OCI-LY1 (cell line): ENCODE measurements around the gene MRGPRF.

Source experiments
- H2AFZ ChIP-seq: fragments of 200-600 bp; sonication (generic), shearing (Covaris generic); 2 replicates; pipeline ENCODE4 v1.6.0; 2014; ENCODE audit warnings: antibody characterized with exemption, mild to moderate bottlenecking, low read length
- H3F3A ChIP-seq: fragments of 200-600 bp; sonication (generic), shearing (Covaris generic); 2 replicates; pipeline ENCODE4 v1.6.0; 2014; ENCODE audit warnings: mild to moderate bottlenecking, antibody characterized with exemption, low read length, moderate library complexity; ENCODE audit not compliant: insufficient read depth
- H3K27ac ChIP-seq: fragments of 200-600 bp; sonication (generic); 2 replicates; pipeline ENCODE4 v1.5.1; 2014; ENCODE audit warnings: low read length, mixed run types, mild to moderate bottlenecking, low read depth; ENCODE audit not compliant: poor library complexity, severe bottlenecking
- H3K27me3 ChIP-seq: fragments of 200-600 bp; sonication (generic); 2 replicates; pipeline ENCODE4 v1.6.0; 2014; ENCODE audit warnings: antibody characterized with exemption, mild to moderate bottlenecking, low read length, moderate library complexity; ENCODE audit not compliant: insufficient read depth
- H3K36me3 ChIP-seq: fragments of 200-600 bp; sonication (generic); 2 replicates; pipeline ENCODE4 v1.6.1; 2014; ENCODE audit warnings: mild to moderate bottlenecking, antibody characterized with exemption, low read length, moderate library complexity, mixed read lengths; ENCODE audit not compliant: insufficient read depth
- H3K4me1 ChIP-seq: fragments of 200-600 bp; sonication (generic); 2 replicates; pipeline ENCODE4 v1.5.1; 2014; ENCODE audit warnings: mild to moderate bottlenecking, low read length, moderate library complexity; ENCODE audit not compliant: insufficient read depth, severe bottlenecking
- H3K4me2 ChIP-seq: fragments of 200-600 bp; sonication (generic), shearing (Covaris generic); 2 replicates; pipeline ENCODE4 v1.6.1; 2014; ENCODE audit warnings: low read length
- H3K4me3 ChIP-seq: fragments of 200-600 bp; sonication (generic); 2 replicates; pipeline ENCODE4 v1.5.1; 2014; ENCODE audit warnings: low read length, low read depth, mild to moderate bottlenecking, mixed read lengths; ENCODE audit not compliant: poor library complexity, severe bottlenecking
- H3K79me2 ChIP-seq: fragments of 200-600 bp; shearing (Covaris generic); 2 replicates; pipeline ENCODE4 v1.6.1; 2016; ENCODE audit warnings: mixed run types, low read length, mixed read lengths; ENCODE audit not compliant: insufficient read depth
- H3K9ac ChIP-seq: fragments of 200-600 bp; sonication (generic), shearing (Covaris generic); 2 replicates; pipeline ENCODE4 v1.6.1; 2014; ENCODE audit warnings: mild to moderate bottlenecking, low read length, mixed read lengths
- H3K9me2 ChIP-seq: fragments of 200-600 bp; sonication (generic), shearing (Covaris generic); 2 replicates; pipeline ENCODE4 v1.6.1; 2014; ENCODE audit warnings: low read depth, mild to moderate bottlenecking, low read length, mixed read lengths
- H3K9me3 ChIP-seq: fragments of 200-600 bp; shearing (Covaris generic); 2 replicates; pipeline ENCODE4 v1.6.1; 2014; ENCODE audit warnings: low read length, mixed read lengths
- H4K20me1 ChIP-seq: fragments of 200-600 bp; sonication (generic), shearing (Covaris generic); 2 replicates; pipeline ENCODE4 v1.6.0; 2016; ENCODE audit warnings: mild to moderate bottlenecking, low read length; ENCODE audit not compliant: insufficient read depth
- EZH2 ChIP-seq: fragments of 200-600 bp; sonication (generic), shearing (Covaris generic); IDR thresholded peaks from 2 replicates; pipeline ENCODE4 v1.8.0; 2017; ENCODE audit warnings: borderline replicate concordance, mixed run types, mild to moderate bottlenecking, antibody characterized with exemption, low read length, moderate library complexity, mixed read lengths
- TF ChIP-seq, protein P1 (sequence below): fragments of 200-600 bp; sonication (generic), shearing (Covaris generic); IDR thresholded peaks from 2 replicates; pipeline ENCODE4 v1.5.1; 2017; ENCODE audit warnings: mild to moderate bottlenecking, antibody characterized with exemption, low read length, moderate library complexity, mixed read lengths

The MRGPRF gene

DNA sequence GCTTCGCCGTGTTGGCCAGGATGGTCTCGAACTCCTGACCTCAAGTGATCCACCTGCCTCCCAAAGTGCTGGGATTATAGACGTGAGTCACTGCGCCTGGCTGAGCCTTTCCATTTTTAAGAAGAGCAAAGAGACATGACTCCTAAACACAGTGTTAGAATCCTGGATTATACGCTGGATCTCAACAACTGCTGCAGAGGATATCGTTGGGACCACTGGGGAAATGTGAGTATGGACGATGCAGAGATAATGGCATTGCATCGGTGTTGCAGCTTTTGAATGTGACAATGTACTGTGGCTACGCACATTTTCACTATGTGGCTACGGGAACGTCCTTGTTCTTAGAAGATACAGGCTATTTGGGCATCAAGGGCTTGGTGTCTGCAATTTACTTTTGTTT, 6.2 kb downstream of the MRGPRF start:
- no peak overlapping the region for H3K4me2 ChIP-seq
- H3K27ac ChIP-seq = no peak overlapping the region
- H3K9ac ChIP-seq = no peak overlapping the region
- H3K4me3 ChIP-seq = no peak overlapping the region
- H3K4me1 ChIP-seq = no peaks in the 10 kb centered on the region
- H2AFZ ChIP-seq = no peak overlapping the region
- no peaks in the 10 kb centered on the region for H3K9me2 ChIP-seq
- no peaks in the 10 kb centered on the region for H3K9me3 ChIP-seq
- H3K27me3 ChIP-seq = no peaks in the 10 kb centered on the region; the same call in 1 of the 2 replicates
- no peaks in the 10 kb centered on the region for H3K36me3 ChIP-seq
- no peaks in the 10 kb centered on the region for H4K20me1 ChIP-seq
- no peaks in the 10 kb centered on the region for H3F3A ChIP-seq
- TF ChIP-seq, protein P1, sequence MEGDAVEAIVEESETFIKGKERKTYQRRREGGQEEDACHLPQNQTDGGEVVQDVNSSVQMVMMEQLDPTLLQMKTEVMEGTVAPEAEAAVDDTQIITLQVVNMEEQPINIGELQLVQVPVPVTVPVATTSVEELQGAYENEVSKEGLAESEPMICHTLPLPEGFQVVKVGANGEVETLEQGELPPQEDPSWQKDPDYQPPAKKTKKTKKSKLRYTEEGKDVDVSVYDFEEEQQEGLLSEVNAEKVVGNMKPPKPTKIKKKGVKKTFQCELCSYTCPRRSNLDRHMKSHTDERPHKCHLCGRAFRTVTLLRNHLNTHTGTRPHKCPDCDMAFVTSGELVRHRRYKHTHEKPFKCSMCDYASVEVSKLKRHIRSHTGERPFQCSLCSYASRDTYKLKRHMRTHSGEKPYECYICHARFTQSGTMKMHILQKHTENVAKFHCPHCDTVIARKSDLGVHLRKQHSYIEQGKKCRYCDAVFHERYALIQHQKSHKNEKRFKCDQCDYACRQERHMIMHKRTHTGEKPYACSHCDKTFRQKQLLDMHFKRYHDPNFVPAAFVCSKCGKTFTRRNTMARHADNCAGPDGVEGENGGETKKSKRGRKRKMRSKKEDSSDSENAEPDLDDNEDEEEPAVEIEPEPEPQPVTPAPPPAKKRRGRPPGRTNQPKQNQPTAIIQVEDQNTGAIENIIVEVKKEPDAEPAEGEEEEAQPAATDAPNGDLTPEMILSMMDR = no peak
- TF ChIP-seq EZH2 = no peak
- no peaks in the 10 kb centered on the region for H3K79me2 ChIP-seq

- no peak overlapping the region for H3K4me2 ChIP-seq
- H3F3A ChIP-seq = no peaks in the 10 kb centered on the region
- H3K27me3 ChIP-seq = no peaks in the 10 kb centered on the region; the same call in 1 of the 2 replicates
Measured at GRCh38 chr11:69005631-69006368, 7.2 kb downstream of the MRGPRF start.

DNA sequence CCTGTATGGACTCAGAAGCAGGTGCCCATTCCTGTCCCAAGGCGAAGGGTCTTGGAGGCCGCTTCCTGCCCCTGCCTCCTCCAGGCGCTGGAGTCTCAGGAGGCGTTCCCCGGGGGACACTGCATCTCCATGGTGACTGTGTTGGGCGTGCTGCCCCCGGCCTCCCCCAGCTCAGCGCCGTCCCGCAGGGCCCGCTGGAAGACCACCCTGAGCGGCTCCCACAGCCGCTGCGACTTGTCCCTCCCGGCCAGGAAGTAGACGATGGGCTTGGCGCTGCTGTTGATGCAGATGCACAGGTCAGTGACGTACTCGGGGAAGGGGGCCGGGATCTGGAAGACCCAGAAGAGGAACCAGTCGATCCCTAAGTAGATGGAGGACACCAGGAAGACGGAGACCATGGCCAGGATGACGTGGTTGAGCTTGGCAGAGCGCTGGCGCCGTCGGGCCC, 7.8 kb downstream of the MRGPRF start:
- H3K27me3 ChIP-seq = no peaks in the 10 kb centered on the region; the same call in 1 of the 2 replicates
- no peak overlapping the region for H3K9ac ChIP-seq
- H3K9me3 ChIP-seq = no peaks in the 10 kb centered on the region
- H3K27ac ChIP-seq = no peak overlapping the region
- no peaks in the 10 kb centered on the region for H4K20me1 ChIP-seq
- H3K79me2 ChIP-seq = no peaks in the 10 kb centered on the region
- no peak overlapping the region for H3K4me2 ChIP-seq
- no peak overlapping the region for H3K4me3 ChIP-seq
- H3K9me2 ChIP-seq = no peaks in the 10 kb centered on the region
- H2AFZ ChIP-seq = no peak overlapping the region
- no peaks in the 10 kb centered on the region for H3K36me3 ChIP-seq
- H3K4me1 ChIP-seq = no peaks in the 10 kb centered on the region
- H3F3A ChIP-seq = no peaks in the 10 kb centered on the region
- no peak for TF ChIP-seq EZH2
- TF ChIP-seq, protein P1 = no peak

More at GRCh38 chr11:69005631-69006368, 7.2 kb downstream of the MRGPRF start:
- no peak overlapping the region for H3K27ac ChIP-seq
- no peaks in the 10 kb centered on the region for H3K36me3 ChIP-seq
- H3K9me2 ChIP-seq = no peaks in the 10 kb centered on the region
- H3K79me2 ChIP-seq = no peaks in the 10 kb centered on the region
- H3K4me3 ChIP-seq = no peak overlapping the region
- H3K9ac ChIP-seq = no peak overlapping the region
- H4K20me1 ChIP-seq = no peaks in the 10 kb centered on the region
- no peaks in the 10 kb centered on the region for H3K9me3 ChIP-seq
- no peaks in the 10 kb centered on the region for H3K4me1 ChIP-seq
- H2AFZ ChIP-seq = no peak overlapping the region
- no peak for TF ChIP-seq EZH2
- TF ChIP-seq, protein P1 = no peak
